CD14-positive monocyte (primary cell): ENCODE data around the gene PSENEN. TPM values are rescaled to one million over a fixed set of nuclear protein-coding genes. Genes with fewer than 3 reads are reported as not detected.

ENCODE experiments used
- DNase-seq, 3 donors: peaks; one replicate each; pipeline ENCODE4 v3.0.0-alpha.2; 2011 to 2022
- H2AFZ ChIP-seq: 2 replicates; pipeline ENCODE4 v1.6.0; 2012; ENCODE audit warnings: mild to moderate bottlenecking, low read depth, low read length, inconsistent platforms; ENCODE audit not compliant: insufficient read depth, poor library complexity, severe bottlenecking
- H3K27ac ChIP-seq, 2 donors: 1 replicate in 1 of 2; 2 replicates in 1 of 2; pipeline ENCODE4 v1.5.1; 2012 to 2013; ENCODE audit warnings: low read length in 2 of 2, control low read depth in 1 of 2, inconsistent platforms in 1 of 2, low read depth in 1 of 2, mild to moderate bottlenecking in 1 of 2
- H3K27me3 ChIP-seq, 2 donors: one replicate each; pipeline versions ENCODE4 v1.6.0 to v1.6.1; 2011 to 2013; ENCODE audit warnings: low read length in 2 of 2; ENCODE audit not compliant: control insufficient read depth in 2 of 2, insufficient read depth in 2 of 2
- H3K36me3 ChIP-seq, 2 donors: replicated peaks in 1 of 2; 1 replicate in 1 of 2; 2 replicates in 1 of 2; pipeline versions ENCODE4 v1.5.1 to v1.6.1; 2012 to 2013; ENCODE audit warnings: low read length in 2 of 2, control low read depth in 1 of 2, inconsistent platforms in 1 of 2, mild to moderate bottlenecking in 1 of 2; ENCODE audit not compliant: insufficient read depth in 2 of 2, control insufficient read depth in 1 of 2
- H3K4me1 ChIP-seq, 2 donors: 1 replicate in 1 of 2; 2 replicates in 1 of 2; pipeline versions ENCODE4 v1.5.1 to v1.6.1; 2012 to 2013; ENCODE audit warnings: low read length in 2 of 2, control low read depth in 1 of 2, inconsistent platforms in 1 of 2, mild to moderate bottlenecking in 1 of 2, moderate library complexity in 1 of 2; ENCODE audit not compliant: insufficient read depth in 2 of 2, control insufficient read depth in 1 of 2
- H3K4me2 ChIP-seq: replicated peaks from 2 replicates; pipeline ENCODE3; 2012; ENCODE audit warnings: low read length, moderate library complexity, mild to moderate bottlenecking; ENCODE audit not compliant: poor library complexity, severe bottlenecking; ENCODE audit errors: extremely low read depth
- H3K4me3 ChIP-seq, 3 experiments: fragments of 200-600 bp in 1 of 3; sonication (generic) in 1 of 3; replicated peaks in 1 of 3; 1 replicate in 2 of 3; 2 replicates in 1 of 3; pipeline ENCODE4 v1.5.1; 2011 to 2013; ENCODE audit warnings: low read length in 3 of 3, mild to moderate bottlenecking in 3 of 3, control low read depth in 2 of 3, low read depth in 2 of 3, inconsistent platforms in 1 of 3, moderate library complexity in 1 of 3
- H3K79me2 ChIP-seq: 2 replicates; pipeline ENCODE4 v1.6.0; 2012; ENCODE audit warnings: mild to moderate bottlenecking, control low read depth, inconsistent platforms, low read length, moderate library complexity; ENCODE audit not compliant: insufficient read depth
- H3K9ac ChIP-seq: 2 replicates; pipeline ENCODE4 v1.6.0; 2017; ENCODE audit warnings: low read length, mild to moderate bottlenecking; ENCODE audit not compliant: insufficient read depth, poor library complexity, severe bottlenecking
- H3K9me3 ChIP-seq, 2 donors: replicated peaks in 1 of 2; 1 replicate in 1 of 2; 2 replicates in 1 of 2; pipeline versions ENCODE4 v1.5.1 to v1.6.1; 2012 to 2013; ENCODE audit warnings: low read length in 2 of 2, control low read depth in 1 of 2; ENCODE audit not compliant: control insufficient read depth in 1 of 2, insufficient read depth in 1 of 2
- H4K20me1 ChIP-seq: 2 replicates; pipeline ENCODE4 v1.6.0; 2012; ENCODE audit warnings: mild to moderate bottlenecking, low read length, control low read depth, moderate library complexity; ENCODE audit not compliant: insufficient read depth
- H3K27ac Mint-ChIP-seq, 7 donors: one replicate each; pipeline ENCODE4 v1.8.0; 2020; ENCODE audit warnings: mild to moderate bottlenecking in 7 of 7, mixed read lengths in 7 of 7, moderate library complexity in 6 of 7, inconsistent platforms in 2 of 7
- H3K27me3 Mint-ChIP-seq, 3 donors: one replicate each; pipeline ENCODE4 v1.8.0; 2021 to 2022; ENCODE audit warnings: low read depth in 3 of 3, mild to moderate bottlenecking in 3 of 3, mixed read lengths in 3 of 3, moderate library complexity in 3 of 3, inconsistent platforms in 1 of 3
- H3K36me3 Mint-ChIP-seq, 2 donors: one replicate each; pipeline ENCODE4 v1.8.0; 2020; ENCODE audit warnings: mixed read lengths in 2 of 2, inconsistent platforms in 1 of 2, mild to moderate bottlenecking in 1 of 2
- H3K4me1 Mint-ChIP-seq: one replicate; pipeline ENCODE4 v1.8.0; 2020; ENCODE audit warnings: mild to moderate bottlenecking, mixed read lengths
- H3K4me3 Mint-ChIP-seq, 2 donors: one replicate each; pipeline ENCODE4 v1.8.0; 2020; ENCODE audit warnings: mild to moderate bottlenecking in 2 of 2, mixed read lengths in 2 of 2, moderate library complexity in 1 of 2
- H3K9me3 Mint-ChIP-seq, 7 donors: one replicate each; pipeline ENCODE4 v1.8.0; 2020 to 2022; ENCODE audit warnings: mixed read lengths in 7 of 7, mild to moderate bottlenecking in 6 of 7, moderate library complexity in 6 of 7, inconsistent platforms in 2 of 7
- WGBS: methylation state at CpG from one replicate; pipeline ENCODE4 v1.1.5; 2013; ENCODE audit warnings: missing lambda C conversion rate; ENCODE audit not compliant: insufficient coverage; 5-methylcytosine and 5-hydroxymethylcytosine counted together
- intact Hi-C, 2 donors: fragments of 100-400 bp; cut with micrococcal nuclease; formaldehyde crosslinking; loops; one replicate each; pipeline versions ENCODE4 v1.15.0 to v1.15.1; 2023
- polyA plus RNA-seq, 3 donors: library from polyadenylated mRNA; depleted of rRNA in 1 of 3; unstranded in 2 of 3; stranded (reverse) in 1 of 3; fragments of 300-500 nt in 2 of 3; fragments of >200 nt in 1 of 3; fragmentation: Illumina TruSeq in 2 of 3; gene quantifications; 1 replicate in 2 of 3; 2 replicates in 1 of 3; pipeline ENCODE4 v1.2.3, GENCODE V29; 2012 to 2021
- TF ChIP-seq, protein P1 (sequence below): fragments of 200-600 bp; IDR thresholded peaks from one replicate; pipeline ENCODE4 v1.8.0; 2022; ENCODE audit warnings: antibody characterized with exemption, mild to moderate bottlenecking

The PSENEN gene
- polyA plus RNA-seq, 3 donors: 29.7 to 149 (median 129) TPM

DNA sequence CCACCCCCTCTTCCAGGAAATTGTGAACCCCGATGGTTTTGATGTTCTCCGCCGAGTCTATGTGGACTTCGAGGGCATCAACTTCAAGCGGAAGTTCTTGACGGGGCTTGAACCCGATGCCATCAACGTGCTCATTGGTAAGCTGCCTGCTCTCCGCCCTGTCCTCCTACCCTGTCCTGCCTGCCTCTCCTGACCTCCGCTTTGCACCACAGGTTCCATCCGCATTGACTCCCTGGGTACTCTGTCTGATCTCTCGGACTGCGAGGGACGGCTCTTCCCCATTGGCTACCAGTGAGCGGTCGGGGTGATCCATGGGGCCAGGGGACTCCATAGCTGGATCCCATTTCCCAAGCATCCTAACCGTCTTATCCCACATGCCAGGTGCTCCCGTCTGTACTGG, 15.1 kb upstream of the PSENEN start:
- TF ChIP-seq, protein P1, sequence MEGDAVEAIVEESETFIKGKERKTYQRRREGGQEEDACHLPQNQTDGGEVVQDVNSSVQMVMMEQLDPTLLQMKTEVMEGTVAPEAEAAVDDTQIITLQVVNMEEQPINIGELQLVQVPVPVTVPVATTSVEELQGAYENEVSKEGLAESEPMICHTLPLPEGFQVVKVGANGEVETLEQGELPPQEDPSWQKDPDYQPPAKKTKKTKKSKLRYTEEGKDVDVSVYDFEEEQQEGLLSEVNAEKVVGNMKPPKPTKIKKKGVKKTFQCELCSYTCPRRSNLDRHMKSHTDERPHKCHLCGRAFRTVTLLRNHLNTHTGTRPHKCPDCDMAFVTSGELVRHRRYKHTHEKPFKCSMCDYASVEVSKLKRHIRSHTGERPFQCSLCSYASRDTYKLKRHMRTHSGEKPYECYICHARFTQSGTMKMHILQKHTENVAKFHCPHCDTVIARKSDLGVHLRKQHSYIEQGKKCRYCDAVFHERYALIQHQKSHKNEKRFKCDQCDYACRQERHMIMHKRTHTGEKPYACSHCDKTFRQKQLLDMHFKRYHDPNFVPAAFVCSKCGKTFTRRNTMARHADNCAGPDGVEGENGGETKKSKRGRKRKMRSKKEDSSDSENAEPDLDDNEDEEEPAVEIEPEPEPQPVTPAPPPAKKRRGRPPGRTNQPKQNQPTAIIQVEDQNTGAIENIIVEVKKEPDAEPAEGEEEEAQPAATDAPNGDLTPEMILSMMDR: no peak
- Histone ChIP-seq H3K36me3 (peaks cover 93 to 100% of the 10 kb centered on the region in 2 donors), H3K27ac (no peak overlapping the region), H3K9ac (no peak overlapping the region), H3K9me3 (no peaks in the 10 kb centered on the region), H3K4me3 (no peak overlapping the region), H4K20me1 (peaks cover 60% of the 10 kb centered on the region), H3K79me2 (no peaks in the 10 kb centered on the region), H3K4me1 (no peaks in the 10 kb centered on the region), H3K4me2 (no peak overlapping the region), H2AFZ (no peak overlapping the region), H3K27me3 (no peaks in the 10 kb centered on the region)
- H3K9me3 Mint-ChIP-seq: no peaks in the 10 kb centered on the region
- H3K4me1 Mint-ChIP-seq: no peaks in the 10 kb centered on the region
- H3K27ac Mint-ChIP-seq: no peak overlapping the region
- intact Hi-C loops: no loop called here
- H3K27me3 Mint-ChIP-seq: peaks cover 0 to 3% (median under 1%) of the 10 kb centered on the region in 3 donors
- H3K4me3 Mint-ChIP-seq: no peak overlapping the region
- no peak for DNase-seq
- H3K36me3 Mint-ChIP-seq: peaks cover 80 to 97% of the 10 kb centered on the region in 2 donors
- WGBS: 96% methylated on average over 17 of the region's 18 CpGs

DNA sequence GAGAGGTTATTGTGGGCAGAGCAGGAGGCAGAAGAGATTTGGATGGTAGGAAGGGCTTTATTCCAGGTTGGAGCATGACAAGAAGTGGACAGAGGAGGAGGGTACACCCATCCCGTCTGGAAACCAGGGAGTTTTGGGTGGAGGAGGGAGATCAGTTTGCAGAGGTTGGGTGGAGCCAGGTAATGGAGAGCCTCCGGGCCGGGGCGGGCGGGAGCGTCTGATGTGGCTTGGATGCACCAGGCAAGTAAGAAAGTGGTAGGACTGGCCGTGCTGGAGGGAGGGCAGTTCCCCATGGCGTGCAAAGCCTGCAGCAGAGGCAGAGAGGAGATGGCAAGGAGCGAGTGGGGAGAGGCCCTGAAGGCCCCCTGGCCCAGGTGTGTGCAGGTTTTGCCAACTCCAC, 14.1 kb upstream of the PSENEN start:
- DNase-seq: no peak
- H3K36me3 Mint-ChIP-seq: peaks cover 78 to 97% of the 10 kb centered on the region in 2 donors
- H3K4me3 ChIP-seq: no peak overlapping the region
- H4K20me1 ChIP-seq: peaks cover 66% of the 10 kb centered on the region
- no peak overlapping the region for H2AFZ ChIP-seq
- H3K4me1 Mint-ChIP-seq: no peaks in the 10 kb centered on the region
- H3K27ac Mint-ChIP-seq: peak overlapping the region in 2 of 7 donors; percentile 8 to 11
- H3K4me1 ChIP-seq: no peaks in the 10 kb centered on the region
- WGBS: 95% methylated on average over 9 of the region's 9 CpGs
- no peaks in the 10 kb centered on the region for H3K9me3 ChIP-seq
- TF ChIP-seq, protein P1: no peak
- peaks cover 0 to 3% (median 0%) of the 10 kb centered on the region in 3 donors for H3K27me3 Mint-ChIP-seq
- intact Hi-C loops: no loop called here
- H3K4me2 ChIP-seq: no peak overlapping the region
- no peak overlapping the region for H3K27ac ChIP-seq
- no peak overlapping the region for H3K9ac ChIP-seq
- peaks cover 86 to 100% of the 10 kb centered on the region in 2 donors for H3K36me3 ChIP-seq
- H3K9me3 Mint-ChIP-seq: no peaks in the 10 kb centered on the region
- H3K27me3 ChIP-seq: no peaks in the 10 kb centered on the region
- no peaks in the 10 kb centered on the region for H3K79me2 ChIP-seq
- H3K4me3 Mint-ChIP-seq: no peak overlapping the region
